HG02642 (cell line): ENCODE measurements around the gene PCBP1.
A peak's percentile ranks its signal among the peaks of the same experiment; 100 is the strongest.
"Not testable (repeated sequence)": the region's sequence is repeated elsewhere in the genome, so short reads cannot be mapped to it uniquely, and the experiment has no call there.

ENCODE experiments used
- ATAC-seq: cut with Tn5 transposase; IDR thresholded peaks from one replicate; pipeline ENCODE4 v1.9.1; 2021; ENCODE audit warnings: mild to moderate bottlenecking; ENCODE audit not compliant: unreplicated experiment, poor library complexity

The PCBP1 gene

DNA sequence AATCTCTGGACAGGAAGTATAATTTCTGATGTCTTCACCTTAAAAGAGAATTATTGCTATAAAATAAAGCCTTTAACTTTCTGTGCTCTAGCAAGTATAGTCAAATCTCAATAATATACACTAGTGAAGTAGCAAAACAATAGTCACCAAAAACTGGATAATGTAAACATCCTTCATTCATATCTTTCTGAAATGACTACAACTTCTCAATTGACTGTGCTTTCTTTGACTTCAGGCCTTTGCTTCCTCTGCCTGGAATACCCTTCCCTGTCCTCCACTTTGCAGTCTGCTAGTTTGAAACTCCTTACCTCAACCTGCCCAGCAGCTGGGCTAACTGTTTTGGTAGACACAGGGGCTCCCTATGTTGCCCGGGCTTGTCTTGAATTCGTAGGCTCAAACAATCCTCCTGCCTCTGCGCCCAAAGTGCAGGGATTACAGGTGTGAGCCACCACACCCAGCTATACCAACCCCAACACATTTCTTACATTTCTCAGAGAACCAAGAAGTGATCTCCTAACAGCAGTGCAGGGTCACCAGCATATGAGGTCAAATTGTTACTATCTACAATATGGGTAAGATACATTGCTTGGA, 6.6 kb upstream of the PCBP1 start:
- ATAC-seq: no peak

DNA sequence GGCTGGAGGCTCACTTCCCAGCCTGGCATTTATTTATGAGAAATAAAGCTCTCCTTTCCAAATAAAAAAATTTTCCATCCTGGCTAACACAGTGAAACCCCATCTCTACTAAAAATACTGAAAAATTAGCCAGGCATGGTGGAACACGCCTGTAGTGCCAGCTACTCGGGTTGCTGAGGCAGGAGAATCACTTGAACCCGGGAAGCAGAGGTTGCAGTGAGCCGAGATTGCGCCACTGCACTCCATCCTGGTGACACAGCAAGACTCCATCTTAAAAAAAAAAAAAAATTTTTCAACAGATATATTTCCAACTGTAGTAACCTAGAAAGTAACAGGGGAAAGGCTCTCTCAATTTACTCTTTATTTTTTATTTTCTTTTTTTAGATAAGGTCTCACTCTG, 6.1 kb upstream of the PCBP1 start:
- ATAC-seq: no peak

DNA sequence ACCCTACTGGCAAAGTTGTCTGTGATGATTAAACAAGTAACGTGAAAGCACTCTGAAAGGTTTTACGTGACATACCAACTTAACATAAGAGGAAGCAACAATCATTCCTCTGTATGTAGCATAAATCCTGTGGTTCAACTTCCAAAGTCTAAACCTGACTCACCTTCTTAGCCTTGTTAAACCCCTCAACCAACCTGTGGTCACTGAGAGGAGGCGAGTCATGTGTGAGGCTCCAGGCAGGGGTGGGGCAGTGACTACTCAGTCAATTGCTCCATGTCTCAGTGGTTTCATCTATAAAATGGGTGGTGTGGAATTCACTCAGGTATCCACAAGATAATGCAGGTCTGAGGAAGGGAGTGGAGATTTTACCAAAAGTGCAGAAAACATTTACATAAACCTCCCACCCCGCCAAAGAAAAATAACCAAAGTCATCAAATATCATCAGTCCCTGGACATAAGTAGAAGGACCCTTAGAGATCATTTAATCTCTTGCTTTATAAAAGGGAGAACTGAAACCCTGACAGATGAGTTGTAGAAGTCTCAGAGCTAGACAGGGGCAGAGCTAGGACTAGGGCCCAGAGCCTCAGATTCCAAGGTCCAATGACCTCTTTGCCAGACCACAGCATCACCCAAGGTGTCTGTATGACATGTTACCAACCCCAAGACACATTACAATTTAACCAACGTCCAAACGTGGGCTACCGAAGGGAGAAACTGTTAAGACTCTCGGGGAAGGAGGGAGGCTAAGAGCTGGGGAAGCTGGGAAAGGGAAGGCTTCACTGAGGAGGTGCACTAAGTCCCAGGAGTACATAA, 3.7 kb upstream of the PCBP1 start:
- no peak for ATAC-seq

DNA sequence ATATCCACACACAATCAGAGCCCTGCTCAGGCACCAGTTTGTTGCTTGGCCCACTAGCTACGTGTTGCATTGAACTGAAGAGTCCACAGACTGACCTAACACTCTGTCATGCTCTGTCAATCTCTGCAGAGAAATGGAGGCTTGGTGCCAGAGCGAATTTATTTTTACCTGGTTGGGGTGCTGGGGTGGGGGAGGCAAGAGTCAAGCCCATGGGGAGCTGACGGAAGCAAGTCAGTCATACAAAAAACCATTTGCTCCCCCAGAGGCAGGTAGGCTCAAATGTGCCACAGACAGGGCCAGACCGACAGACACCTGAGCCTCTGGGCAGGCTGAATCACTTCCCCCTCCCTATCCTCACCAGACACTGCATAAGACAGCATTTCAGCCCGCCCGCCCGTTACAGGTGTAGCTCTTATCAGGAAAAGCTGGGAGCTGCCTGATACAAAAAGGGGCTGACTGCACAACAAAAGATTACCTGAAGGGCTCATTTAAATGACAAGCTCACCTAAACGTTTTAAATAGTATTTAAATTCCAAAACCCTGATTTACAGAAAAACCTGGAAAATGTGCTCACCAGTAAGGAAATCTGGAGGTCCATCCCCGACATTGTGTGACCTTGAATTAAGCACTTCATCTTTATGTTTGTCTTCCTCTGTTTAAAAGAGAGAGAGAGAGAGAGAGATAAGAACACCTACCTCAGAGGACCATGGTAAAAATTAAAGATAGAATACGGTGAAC, 2.1 kb upstream of the PCBP1 start:
- ATAC-seq: no peak

DNA sequence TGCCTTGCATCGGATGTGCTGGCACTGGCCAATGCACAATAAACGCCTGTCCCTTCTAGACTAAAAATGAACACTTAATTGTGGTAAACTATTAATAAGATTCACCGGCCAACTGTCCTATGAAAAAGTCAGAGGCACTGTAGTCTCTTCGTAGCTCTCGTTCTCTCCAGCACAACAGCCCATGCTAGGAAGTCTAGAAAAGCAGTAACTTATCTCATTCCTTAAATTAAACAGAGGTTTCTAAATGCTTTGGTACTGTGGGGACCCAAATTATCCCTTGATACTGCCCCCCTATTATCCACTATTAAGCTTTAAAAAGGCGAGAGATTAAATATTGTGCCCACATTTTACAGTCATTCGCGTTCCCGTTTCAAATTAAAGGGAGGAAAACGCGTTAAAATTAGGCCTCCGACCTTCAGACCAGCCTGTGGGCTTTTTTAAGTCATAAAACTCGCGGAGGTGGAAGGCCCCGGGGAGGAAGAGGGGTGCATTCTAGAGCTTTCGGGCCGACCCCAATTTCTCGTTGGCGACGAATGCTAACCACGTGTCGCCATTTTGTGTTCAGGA, 1.5 kb upstream of the PCBP1 start:
- no peak for ATAC-seq

DNA sequence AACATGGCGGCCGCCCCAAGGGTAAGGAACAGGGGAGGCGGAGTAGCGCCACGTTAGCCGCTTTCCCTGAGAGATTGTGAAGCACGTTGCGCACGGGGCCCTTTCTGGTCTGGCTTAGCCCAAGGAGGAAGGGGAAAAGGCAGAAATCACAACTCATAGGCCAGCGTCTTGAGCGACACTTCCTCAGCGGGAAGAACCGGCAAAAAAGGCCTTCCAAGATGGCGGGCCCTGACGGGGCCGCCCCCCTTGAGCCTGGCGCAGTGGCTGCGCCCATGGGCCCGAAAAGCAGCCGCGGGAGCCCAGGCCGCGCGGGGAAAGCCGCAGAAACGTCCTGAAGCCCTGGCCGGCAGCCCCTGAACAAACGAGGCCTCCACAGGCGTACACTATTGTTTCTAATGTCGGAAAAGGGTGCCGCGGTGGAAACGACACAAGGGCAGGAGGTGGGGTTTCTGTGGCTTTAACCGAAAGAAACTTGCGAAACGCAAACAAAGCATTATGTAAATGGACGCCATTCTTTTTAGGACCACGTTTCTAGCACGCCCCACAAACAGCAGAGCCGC, 919 bp upstream of the PCBP1 start:
- peak; percentile 36 for ATAC-seq

DNA sequence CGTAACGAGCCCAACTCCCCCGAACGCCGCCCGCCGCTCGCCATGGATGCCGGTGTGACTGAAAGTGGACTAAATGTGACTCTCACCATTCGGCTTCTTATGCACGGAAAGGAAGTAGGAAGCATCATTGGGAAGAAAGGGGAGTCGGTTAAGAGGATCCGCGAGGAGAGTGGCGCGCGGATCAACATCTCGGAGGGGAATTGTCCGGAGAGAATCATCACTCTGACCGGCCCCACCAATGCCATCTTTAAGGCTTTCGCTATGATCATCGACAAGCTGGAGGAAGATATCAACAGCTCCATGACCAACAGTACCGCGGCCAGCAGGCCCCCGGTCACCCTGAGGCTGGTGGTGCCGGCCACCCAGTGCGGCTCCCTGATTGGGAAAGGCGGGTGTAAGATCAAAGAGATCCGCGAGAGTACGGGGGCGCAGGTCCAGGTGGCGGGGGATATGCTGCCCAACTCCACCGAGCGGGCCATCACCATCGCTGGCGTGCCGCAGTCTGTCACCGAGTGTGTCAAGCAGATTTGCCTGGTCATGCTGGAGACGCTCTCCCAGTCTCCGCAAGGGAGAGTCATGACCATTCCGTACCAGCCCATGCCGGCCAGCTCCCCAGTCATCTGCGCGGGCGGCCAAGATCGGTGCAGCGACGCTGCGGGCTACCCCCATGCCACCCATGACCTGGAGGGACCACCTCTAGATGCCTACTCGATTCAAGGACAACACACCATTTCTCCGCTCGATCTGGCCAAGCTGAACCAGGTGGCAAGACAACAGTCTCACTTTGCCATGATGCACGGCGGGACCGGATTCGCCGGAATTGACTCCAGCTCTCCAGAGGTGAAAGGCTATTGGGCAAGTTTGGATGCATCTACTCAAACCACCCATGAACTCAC, 673 bp downstream of the PCBP1 start:
- ATAC-seq: peak; percentile 1

DNA sequence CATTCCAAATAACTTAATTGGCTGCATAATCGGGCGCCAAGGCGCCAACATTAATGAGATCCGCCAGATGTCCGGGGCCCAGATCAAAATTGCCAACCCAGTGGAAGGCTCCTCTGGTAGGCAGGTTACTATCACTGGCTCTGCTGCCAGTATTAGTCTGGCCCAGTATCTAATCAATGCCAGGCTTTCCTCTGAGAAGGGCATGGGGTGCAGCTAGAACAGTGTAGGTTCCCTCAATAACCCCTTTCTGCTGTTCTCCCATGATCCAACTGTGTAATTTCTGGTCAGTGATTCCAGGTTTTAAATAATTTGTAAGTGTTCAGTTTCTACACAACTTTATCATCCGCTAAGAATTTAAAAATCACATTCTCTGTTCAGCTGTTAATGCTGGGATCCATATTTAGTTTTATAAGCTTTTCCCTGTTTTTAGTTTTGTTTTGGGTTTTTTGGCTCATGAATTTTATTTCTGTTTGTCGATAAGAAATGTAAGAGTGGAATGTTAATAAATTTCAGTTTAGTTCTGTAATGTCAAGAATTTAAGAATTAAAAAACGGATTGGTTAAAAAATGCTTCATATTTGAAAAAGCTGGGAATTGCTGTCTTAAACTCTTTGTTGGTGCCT, 1.4 kb downstream of the PCBP1 start:
- ATAC-seq: no peak

DNA sequence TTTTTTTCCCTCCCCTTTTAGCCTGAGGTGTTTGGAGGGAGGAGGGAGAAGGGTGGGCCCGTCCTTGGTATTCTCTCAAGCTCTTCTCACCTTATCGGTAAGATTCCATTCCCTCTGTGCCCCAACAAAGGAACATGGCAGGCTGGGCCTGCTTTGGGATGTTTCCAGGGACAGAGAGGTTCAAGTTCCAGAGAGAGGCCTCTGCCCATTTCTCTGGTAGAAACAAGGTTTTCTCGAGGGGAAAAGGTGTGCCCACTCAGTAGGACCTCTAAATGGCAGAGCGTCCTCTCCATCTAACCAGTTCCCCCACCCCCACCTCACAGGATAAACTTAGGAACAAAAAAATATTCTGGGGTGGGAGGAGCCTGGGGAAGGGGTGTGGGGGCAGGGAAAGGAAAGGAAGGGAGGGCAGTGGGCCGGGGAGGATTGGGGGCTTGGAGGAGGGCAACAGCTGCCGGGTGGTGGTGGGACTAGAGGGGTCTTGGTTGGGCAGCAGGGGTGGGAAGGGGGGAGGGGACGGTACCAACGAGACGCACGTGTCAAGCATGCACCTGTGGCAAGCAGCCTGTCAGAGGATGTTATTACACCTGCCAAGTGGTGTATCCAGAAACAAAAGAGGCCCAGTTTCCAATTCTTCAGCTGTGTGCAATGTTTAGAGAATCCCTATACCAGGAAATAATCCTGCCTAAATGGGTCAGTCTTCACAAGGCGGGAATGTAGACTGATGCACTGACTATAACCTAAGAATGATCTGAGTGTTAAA, 2.1 kb downstream of the PCBP1 start:
- no peak for ATAC-seq

DNA sequence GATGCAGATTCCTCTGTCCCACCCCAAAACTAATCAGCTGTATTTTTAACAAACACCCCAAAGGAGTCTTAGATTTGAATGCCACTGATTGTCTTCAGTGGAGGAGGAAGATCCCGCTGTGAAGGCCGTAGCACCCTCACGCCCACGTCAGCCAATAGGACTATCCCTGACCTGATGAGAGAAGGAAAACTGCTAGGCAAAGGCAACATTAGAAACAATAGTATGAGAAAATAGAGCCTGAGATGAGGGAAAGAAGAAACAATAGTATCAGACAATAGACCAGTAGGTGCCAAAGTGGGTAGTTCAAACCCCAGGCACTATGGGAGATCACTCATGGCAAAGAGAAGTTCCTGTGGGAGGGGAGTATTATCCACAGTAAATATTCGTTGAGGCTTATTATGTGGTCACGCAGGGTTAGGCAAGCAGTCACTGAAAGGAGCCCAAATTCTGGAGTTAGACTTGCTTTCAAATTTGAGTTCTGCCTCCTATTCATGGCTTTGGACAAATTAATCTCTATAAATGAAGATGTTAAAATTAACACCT, 2.8 kb downstream of the PCBP1 start:
- no peak for ATAC-seq

DNA sequence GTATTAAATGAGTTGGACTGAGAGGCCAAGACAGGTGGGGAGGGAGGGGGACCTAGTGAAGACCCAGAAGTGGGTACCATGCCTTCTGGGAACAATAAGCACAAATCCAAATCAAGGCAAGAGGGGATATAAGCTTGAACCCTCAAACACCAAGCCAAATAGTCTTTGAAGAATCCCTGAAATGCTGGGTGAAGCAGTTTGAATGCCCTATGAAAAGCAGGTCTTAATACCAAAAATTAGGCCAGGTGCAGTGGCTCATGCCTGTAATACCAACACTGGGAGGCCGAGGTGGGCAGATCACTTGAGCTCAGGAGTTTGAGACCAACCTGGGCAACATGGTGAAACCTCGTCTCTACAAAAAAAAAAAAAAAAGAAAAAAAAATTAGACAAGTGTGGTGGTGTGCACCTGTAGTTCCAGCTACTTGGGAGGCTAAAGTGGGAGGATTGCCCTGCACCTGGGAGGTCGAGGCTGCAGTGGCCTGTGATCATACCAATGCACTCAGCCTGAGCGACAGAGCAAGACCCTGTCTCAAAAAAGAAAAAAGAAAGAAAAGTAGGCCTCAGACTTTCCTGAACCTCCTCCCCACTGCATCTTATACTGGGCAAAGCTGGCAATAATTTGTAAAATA, 3.5 kb downstream of the PCBP1 start:
- ATAC-seq: no peak

DNA sequence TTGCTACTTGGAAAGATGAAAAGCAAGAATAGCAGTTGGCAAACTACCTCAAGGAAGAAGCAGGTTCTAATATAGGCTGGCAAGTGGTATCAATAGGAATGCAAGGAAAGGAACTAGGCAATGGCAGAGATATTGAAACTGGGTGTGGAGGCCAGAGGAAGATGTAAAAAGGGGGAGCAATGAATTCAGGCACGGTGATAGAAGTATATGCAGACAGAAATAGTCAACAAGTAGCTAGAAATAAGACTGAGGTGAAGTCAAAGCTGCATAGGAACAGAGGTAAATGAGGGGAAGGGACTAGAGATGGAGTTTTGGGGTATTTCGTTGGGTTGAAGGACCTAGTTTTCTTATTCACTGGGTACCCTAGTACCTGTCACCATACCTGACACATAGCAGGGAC, 4.1 kb downstream of the PCBP1 start:
- no peak for ATAC-seq

DNA sequence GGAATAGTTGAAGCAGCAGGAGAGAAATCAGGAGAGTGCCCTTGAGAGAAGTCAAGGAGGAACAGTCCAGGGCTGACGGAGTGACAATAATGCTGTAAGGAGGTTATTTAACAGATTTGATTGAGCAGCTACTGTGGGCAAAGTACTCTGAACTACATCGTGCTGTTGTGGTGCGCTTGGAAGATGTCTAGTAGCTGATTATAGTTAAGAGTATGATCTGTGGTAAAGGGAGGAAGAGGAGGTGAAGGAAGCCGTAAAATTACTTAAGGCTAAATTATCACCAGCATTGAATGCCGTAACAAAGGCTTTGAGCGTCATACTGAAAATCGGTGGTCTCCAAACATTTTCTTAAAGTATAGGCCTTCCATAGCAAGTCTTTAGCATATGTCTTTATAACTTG, 4.5 kb downstream of the PCBP1 start:
- no peak for ATAC-seq

DNA sequence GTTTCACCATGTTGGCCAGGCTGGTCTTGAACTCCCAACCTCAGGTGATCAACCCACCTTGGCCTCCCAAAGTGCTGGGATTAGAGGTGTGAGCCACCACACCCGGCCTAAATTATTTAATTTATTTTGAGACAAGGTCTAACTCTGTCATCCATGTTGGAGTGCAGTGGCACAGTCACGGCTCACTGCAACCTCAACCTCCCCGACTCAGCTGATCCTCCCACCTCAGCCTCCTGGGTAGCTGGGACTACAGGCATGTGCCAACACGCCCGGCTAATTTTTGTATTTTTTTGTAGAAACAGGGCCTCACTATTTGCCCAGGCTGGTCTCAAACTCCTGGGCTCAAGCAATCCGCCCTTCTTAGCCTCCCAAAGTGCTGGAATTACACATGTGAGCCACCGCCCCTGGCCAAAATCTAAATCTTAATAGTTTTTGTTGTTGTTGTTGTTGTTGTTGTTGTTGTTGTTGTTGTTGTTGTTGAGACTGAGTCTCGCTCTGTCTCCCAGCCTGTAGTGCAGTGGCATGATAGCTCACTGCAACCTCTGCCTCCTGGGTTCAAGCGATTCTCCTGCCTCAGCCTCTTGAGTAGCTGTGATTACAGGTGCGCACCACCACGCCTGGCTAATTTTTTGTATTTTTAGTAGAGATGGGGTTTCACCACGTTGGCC, 5.4 kb downstream of the PCBP1 start:
- ATAC-seq: not testable (repeated sequence)

DNA sequence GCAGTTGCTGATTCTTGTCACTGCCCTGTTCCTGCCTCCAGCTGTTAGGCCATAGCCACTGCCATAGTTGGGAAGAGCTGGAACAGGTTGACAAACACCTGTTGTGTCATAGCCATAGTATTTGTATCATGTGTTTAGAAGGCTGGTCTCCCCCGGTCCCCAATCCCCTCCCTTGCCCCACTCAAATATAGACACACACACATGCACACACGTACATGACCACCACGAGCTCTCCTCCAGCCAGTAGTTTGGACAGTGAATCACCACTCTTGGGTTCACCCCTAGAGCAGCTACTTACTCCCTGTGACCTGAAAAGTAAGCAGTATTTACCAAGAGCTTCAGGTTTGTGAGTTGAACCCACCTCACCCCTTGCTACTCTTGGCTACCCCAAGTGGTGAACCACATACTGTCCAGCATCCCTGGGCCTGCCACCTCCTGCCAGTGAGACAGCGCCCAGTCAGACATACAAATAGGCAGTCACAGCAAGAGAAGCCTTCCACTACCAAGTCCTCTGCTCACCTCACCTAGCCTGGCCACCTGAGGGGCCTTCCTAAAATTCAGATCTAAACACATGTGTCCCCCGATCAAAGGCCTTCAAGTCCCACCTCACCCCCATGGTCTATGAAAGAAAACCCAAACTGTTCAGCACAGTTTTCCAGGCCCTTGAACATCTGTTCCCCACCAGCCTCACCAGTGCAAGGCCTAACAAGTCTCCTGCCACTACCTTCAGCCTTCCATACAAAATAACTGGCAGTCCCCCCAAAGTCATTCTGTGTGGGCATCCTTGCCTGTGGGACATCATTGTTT, 7.1 kb downstream of the PCBP1 start:
- no peak for ATAC-seq

DNA sequence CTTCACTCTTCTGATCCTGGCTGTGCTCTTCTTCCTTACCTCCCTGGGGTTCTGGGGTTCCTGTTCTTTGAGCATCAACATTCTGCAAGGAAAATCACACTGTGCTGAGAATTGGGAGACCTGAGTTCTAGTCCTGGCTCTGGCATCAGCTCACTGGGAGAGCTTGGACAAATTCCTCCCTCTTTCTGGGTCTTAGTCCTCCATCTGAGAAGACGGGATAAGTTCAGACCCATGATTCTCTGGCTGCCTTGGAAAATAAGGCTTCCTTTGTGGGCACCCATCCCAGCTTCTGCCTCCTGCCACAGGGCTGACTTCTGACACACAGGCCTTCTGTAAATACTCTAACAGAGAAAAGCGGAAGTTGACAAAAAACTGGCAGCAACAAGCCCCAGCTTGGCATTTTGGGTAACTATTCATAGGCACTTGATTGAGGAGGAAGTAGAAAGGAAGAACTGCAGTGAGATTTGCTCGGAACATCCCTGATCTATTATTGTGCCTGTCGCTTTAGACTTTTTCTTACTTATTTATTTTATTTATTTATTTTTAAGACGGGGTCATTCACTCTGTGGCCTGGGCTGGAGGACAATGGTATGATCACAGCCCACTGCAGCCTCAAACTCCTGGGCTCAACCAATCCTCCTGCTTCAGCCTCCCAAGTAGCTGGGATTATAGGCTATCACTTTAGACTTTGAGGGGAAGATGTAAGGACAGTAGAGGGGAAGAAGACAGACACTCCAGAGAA, 7.9 kb downstream of the PCBP1 start:
- ATAC-seq: peak; percentile 76
